NCI-H69 (cell line): ENCODE data around the gene ADAMTS18.
"Not testable (repeated sequence)": the region's sequence is repeated elsewhere in the genome, so short reads cannot be mapped to it uniquely, and the experiment has no call there.

ENCODE experiments used
- DNase-seq: peaks from one replicate; lab custom pipeline; 2025; lab: John Stamatoyannopoulos, UW

ADAMTS18 gene

DNA sequence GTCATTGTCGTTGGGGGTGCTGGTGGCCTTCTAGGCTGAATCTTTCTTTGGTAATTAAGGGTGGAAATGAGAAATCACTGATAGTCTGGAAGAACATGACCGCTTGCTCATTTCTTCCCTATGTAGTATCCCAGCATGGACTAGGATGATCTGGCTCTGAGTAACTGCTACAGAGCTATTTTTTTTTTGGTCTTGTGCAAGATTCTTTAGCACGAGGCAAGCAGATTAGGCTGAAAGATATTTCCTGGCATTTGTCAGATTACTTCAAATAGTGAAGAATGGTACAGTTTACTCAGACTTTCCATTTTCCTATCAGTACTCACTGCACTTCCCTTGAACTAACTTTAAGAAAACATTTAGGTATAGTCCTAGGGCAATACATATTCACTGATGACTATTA is 146.6 kb downstream of the ADAMTS18 start:
- no peak for DNase-seq

DNA sequence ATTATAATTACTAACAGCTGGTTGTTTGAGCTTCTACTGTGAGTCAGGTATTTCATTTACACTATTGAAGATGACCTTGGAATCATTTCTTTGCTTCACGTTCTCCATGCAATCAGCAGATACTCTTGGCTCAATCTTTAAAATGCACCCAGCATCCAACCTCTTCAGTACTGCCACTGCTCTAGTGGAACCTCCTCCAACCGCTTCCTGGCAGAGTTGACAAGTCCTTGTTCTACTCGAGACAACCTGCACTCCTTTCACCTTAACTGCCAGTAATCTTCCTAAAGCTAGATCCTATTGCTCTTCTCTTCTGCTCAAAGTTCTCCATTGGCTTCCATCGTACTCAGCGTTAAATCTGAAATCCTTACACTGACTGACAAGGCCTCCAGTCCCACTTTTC is 149.2 kb downstream of the ADAMTS18 start:
- DNase-seq, result no peak

DNA sequence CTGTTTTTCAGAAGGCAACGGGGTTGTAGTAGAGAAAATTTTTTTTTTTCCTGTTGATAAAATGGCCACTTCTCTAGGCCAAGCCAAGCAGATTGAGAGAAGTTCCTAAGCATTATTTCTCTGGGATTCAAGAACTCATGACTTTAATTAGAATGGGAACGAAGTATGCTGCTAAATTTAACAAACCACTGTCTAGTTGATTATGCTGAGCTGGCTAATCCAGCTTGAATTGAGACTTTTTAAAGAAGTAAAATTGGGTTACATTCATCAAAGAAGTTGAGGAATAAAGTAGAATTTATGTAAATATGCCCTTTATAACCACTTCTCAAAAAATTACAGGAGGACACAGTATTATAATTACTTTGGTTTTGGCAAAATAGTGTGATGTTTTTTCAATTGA is 152.5 kb downstream of the ADAMTS18 start:
- DNase-seq, result no peak

DNA sequence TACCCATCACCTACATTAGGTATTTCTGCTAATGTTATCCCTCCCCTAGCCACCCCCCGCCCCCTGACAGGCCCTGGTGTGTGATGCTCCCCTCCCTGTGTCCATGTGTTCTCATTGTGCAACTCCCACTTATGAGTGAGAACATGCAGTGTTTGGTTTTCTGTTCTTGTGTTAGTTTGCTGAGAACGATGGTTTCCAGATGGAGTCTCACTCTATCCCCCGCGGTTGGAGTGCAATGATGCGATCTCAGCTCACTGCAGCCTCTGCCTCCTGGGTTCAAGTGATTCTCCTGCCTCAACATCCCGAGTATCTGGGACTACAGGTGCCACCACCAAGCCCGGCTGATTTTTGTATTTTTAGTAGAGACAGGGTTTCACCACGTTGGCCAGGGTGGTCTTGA is 155.5 kb downstream of the ADAMTS18 start:
- DNase-seq, result not testable (repeated sequence)

DNA sequence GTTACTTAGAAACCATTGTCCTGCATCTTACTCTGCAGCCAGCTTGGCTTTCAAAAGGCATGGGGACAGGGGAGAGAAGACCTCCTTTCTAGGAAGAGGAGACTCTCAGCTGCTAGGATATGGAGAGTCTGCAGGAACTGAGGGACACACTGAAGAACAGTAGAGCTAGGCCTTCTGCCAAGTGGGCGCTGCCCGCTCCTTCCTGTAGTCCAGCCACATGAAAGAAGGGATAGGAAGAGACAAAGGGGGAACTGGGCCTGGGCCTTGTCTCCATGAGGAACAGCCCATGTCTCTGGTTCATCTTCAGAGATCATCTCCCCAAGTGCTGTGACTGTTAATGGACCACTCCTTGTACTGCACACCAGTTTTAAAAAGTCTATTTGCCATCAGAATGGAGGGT is 157.3 kb downstream of the ADAMTS18 start:
- no peak for DNase-seq

DNA sequence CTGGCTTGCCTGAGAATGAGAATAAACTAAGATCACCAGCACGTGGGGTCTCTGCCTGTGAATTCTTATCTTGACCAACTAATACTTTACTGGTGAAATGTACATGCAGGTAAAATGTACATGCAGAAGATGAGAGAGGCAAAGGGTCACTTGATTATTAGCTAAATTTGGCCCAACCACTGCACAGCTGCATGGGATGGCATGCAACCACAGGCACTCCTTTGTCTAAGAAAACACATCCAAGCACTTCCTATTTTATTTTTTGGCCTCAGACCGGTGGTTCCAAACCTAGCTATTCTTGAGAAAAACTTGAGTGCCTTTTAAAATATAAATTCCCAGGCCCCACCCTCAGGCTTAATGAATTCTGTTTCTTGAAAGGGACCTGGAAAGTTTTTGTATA is 157.7 kb downstream of the ADAMTS18 start:
- DNase-seq, result no peak

DNA sequence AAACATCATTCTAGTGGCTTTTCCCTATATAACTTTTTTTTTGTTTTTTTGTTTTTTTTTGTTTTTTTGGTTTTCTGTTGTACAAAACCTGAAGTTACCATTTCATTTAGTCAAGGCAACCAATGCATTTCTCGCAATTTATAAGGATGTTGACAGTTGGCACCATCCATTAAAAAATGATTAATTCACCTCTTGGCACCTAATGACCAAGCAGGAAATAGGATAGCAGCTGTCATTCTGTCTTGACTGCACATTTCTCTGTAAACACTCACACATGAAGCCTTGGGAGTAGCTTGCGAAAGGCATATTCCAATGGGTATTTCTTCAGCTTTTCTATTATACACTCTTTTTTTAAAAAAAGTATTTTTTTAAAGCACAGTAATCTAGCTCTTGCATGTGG is 158.2 kb downstream of the ADAMTS18 start:
- DNase-seq, result no peak

DNA sequence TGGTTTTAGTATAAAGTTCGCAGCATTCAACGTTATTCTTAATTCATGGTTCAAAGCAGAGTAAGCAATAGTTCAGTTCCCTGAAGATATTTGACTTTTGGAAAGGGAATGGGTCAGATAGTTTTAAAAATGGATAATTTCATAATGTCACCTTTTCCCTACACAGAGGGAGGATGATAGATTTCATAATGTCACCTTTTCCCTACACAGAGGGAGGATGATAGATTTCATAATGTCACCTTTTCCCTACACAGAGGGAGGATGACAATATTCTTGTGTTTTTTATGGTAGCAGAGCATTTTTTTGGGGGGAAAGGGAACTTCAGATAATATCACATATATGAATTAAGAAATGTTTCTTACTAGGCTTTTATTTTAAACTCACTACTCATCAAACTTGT is 159.5 kb downstream of the ADAMTS18 start:
- not testable (repeated sequence) for DNase-seq

DNA sequence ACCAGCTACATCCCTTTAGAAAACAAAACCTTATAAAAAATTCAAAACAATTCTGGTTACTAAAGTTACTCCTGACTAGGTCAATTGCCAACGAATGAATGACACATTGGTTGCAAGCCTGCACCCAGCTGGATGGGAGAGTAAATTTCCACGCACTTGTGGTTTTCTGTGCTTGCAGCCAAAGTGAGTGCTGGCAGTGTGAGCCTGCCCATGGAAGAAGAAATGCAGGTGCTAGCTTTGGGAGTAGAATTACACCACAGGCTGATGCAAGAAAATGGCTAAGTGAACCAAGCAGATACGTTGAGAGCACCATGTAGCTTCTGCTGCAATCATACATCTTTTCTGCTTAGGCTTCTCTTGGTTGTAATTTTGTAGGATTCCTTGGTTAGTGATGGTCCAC is 161.0 kb downstream of the ADAMTS18 start:
- DNase-seq, result no peak

DNA sequence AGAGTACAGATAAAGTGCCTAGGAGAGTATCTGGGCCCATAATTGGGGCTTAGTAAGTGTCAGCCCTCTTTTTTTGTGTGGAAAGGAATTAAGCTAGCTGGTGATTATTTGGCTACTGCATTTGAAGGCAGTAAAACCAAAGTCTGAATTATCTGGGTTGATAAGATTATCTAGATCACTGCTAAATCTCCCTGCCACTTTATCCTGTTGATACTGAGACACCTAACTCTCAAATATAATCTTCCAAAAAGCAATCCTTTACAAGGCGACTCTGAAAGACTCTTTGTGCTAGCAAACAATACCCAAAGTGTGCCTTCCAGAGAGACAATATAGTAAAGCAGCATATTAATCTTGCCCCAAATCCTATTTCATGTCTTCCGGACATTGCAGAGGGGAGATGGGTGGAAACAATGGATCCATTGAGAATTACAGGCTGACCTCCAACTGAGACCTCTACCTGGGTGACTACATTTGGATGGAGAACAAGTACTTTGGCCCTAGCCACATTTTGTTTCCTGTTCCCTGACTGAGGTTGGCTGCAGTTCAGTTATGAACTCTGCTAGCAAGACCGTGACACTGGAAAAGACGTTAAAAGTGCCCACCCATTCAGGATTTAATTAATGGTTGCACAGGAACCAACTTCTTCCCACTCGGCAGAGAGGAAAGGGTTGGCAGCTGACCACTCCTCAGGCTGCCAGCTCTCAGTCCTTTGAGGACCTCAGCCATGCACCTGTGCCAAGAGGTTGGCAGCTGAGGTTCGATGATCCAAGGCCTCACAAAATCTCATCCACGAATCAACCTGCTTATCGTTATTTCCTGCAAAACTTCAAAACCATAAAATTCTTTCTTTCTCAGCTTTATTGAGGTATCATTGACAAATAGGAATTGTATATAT is 163.1 kb downstream of the ADAMTS18 start:
- DNase-seq, result peak; percentile 8

DNA sequence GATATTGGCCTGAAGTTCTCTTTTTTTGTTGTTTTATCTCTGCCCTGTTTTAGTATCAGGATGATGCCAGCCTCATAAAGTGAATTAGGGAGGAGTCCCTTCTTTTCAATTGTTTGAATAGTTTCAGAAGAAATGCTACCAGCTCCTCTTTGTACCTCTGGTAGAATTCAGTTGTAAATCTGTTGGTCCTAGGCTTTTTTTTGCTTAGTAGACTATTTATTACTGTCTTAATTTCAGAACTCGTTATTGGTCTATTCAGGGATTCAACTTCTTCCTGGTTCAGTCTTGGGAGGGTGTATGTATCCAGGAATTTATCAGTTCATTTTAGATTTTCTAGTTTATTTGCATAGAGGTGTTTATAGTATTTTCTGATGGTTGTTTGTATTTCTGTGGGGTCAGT is 168.6 kb downstream of the ADAMTS18 start:
- DNase-seq, result not testable (repeated sequence)

DNA sequence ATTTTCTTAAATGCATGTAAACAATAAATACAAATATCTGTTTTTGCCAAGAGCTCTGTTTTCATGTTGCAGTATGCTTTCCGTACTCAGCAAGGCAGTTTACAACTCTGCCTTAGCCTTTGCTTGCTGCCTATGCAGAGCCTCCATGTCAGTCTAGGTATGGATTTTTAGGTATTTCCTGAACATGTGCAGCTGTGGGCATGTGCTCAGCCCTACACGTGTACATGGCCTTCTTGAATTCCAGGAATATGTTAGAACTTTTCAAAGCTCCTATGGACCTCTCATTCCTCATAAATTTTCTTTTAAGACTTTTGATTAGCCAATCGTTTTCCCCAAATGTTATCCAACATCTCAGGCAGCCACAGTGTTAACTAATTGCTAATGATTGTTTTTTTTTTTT is 171.9 kb downstream of the ADAMTS18 start:
- DNase-seq, result no peak

DNA sequence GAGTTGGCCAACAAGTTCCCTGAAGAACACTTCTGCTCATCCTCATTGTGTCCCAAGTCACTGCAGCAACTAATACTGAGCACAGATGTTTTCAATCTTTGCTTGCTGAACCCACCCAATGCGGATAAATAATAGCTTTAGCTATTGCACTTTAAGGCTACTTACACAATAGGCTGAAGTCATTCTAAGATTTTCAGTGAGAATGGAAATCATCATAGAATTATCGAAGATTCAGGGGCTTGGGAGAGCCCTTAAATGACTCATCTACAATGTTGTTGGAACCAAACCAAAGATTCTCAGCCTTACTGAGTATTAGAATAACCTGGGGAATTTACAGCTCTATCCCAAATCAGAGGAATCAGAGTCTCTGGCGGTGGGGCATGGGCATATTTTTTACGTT is 184.4 kb downstream of the ADAMTS18 start:
- DNase-seq, result no peak

DNA sequence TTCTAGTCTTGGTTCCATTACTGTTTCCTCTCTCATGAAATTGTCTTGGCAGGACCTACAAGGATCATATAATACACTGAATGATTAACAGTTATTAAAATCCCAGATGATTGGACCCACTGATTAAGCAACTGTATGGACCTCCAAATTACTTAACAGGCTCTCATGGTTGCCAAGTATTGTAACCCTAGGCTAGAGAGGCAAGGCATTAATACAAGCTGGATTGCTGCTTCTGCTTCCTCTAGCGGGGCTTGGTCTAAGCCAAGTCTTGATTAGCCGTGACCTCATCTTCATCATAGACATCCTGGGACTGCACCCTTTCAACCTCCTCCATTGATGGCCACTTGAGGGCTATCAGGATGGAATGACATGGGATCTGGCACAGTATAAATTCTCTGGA is 188.7 kb downstream of the ADAMTS18 start:
- no peak for DNase-seq

DNA sequence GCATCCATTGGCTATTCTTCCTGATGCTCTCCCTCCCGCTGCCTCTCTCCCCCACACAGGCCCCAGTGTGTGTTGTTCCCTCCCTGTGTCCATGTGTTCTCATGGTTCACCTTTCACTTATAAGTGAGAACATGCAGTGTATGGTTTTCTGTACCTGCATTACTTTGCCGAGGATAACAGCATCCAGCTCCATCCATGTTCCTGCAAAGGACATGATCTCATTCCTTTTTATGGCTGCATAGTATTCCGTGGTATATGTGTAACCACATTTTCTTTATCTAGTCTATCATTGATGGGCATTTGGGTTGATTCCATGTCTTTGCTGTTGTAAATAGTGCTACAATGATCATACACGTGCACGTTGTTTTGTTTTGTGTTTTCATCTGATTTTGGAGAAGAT is 192.4 kb downstream of the ADAMTS18 start:
- not testable (repeated sequence) for DNase-seq

DNA sequence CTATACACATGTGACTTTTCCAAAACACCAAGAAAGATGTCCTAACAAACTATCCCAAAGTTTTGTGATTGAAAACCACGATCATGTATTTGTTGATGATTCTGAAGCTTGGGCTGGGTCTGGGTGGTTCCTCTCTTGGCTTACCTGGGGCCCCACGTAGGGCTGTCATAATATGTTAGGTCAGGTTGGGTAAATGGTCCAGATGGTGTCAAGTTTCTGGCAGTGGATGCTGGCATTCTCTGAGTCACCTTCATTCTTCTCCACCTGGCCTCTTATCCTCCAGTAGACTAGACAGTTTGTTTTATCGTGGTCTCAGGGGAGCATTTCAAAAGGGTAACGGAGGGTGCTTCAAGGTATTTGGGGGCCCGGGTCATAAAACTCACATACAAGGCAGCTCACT is 196.2 kb downstream of the ADAMTS18 start:
- DNase-seq, result peak; percentile 32

DNA sequence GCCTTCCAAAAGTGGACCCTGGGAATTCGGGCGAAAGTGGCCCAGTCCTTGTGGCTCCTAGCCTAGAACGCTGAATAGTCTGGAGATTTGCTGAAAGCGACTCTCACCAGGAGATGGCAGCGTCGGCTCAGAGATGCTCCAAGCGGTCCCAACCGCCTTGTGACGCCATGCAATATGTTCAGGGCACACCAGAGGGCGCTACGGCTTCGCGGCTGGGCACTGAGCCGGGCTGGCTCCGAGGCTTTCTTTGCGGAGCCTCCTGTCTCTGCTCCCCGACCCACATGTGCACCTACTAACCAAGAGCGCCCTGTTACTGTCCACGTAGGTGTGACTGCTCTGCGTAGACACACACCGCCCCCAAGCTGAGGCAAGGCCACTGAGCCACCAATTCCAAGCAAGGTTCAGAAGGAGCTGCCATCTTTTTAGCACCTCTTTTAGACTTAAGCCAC is 198.7 kb downstream of the ADAMTS18 start:
- DNase-seq, result peak; percentile 71

DNA sequence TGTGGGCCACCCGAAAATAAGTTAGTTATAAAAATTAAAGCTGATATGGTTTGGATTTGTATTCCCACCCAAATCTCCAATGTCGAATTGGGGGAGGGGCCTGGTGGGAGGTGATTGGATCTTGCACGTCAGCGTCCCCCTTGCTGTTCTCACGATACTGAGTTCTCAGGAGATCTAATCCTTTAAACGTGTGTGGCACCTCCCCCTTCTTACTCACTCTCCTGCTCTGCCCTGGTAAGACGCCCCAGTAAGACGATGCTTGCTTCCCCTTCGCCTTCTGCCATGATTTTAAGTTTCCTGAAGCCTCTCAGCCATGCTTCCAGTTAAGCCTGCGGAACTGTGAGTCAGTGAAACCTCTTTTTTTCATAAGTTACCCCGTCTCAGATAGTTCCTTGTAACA is 200.2 kb downstream of the ADAMTS18 start:
- DNase-seq, result no peak

DNA sequence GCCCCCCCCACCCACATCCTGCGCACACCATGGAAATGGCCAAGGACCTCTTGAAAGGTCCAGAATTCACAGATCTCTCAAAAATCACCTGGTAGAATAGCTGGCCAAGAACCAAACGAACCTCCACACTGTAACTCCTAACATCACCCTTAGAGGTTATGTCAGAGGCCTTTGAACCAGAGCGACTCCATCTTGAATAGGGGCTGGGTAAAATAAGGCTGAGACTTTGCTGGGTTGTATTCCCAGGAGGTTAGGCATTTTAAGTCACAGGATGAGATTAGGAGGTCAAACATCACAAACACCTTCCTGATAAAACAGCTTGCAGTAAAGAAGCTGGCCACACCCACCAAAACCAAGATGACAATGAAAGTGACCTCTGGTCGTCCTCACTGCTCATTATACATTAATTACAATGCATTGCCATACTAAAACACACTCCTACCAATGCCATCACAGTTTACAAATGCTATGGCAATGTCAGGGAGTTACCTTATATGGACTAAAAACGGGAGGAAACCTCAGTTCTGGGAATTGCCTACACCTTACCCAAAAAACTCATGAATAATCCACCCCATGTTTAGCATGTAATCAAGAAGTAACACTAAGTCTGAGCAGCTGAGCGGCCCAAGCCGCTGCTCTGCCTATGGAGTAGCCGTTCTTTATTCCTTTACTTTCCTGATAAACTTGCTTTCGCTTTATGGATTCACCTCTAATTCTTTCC is 200.9 kb downstream of the ADAMTS18 start:
- no peak for DNase-seq
